Lung (tissue), 12 donors: ENCODE results near the gene TUBGCP5. TPM values are rescaled to one million over a fixed set of nuclear protein-coding genes. Genes with fewer than 3 reads are reported as not detected.

Source experiments
- ATAC-seq: fragments of 200-7000 bp; cut with Tn5 transposase; one replicate; pipeline ENCODE4 v1.9.1; 2020; ENCODE audit warnings: moderate number of reproducible peaks; ENCODE audit not compliant: insufficient read depth, low FRiP score
- DNase-seq, 3 donors: peaks; one replicate each; pipeline ENCODE4 v3.0.0-alpha.2; 2013 to 2017
- H3K27ac ChIP-seq, 2 donors: one replicate each; pipeline ENCODE4 v1.5.1; 2013; ENCODE audit warnings: mild to moderate bottlenecking in 2 of 2, moderate library complexity in 2 of 2, control low read depth in 1 of 2, inconsistent platforms in 1 of 2, low read depth in 1 of 2, low read length in 1 of 2
- H3K27me3 ChIP-seq, 3 donors: one replicate each; pipeline ENCODE4 v1.5.1; 2013; ENCODE audit warnings: low read length in 2 of 3; ENCODE audit not compliant: control insufficient read depth in 3 of 3, insufficient read depth in 3 of 3
- H3K36me3 ChIP-seq, 4 donors: one replicate each; pipeline ENCODE4 v1.5.1; 2013; ENCODE audit warnings: low read length in 4 of 4, mild to moderate bottlenecking in 1 of 4, moderate library complexity in 1 of 4; ENCODE audit not compliant: control insufficient read depth in 4 of 4, insufficient read depth in 4 of 4
- H3K4me1 ChIP-seq, 5 donors: one replicate each; pipeline ENCODE4 v1.5.1; 2013; ENCODE audit warnings: low read length in 5 of 5, mild to moderate bottlenecking in 2 of 5, moderate library complexity in 1 of 5; ENCODE audit not compliant: control insufficient read depth in 5 of 5, insufficient read depth in 5 of 5
- H3K4me3 ChIP-seq: one replicate; pipeline ENCODE4 v1.5.1; 2013; ENCODE audit warnings: mild to moderate bottlenecking, control low read depth, moderate library complexity
- H3K9ac ChIP-seq, 2 donors: one replicate each; pipeline ENCODE4 v1.5.1; 2013; ENCODE audit warnings: low read length in 2 of 2, control low read depth in 1 of 2; ENCODE audit not compliant: insufficient read depth in 1 of 2
- H3K9me3 ChIP-seq, 4 donors: one replicate each; pipeline ENCODE4 v1.5.1; 2013; ENCODE audit warnings: low read length in 3 of 4, mild to moderate bottlenecking in 1 of 4, moderate library complexity in 1 of 4; ENCODE audit not compliant: control insufficient read depth in 4 of 4, insufficient read depth in 3 of 4
- WGBS, 2 donors: extraction: QIAGEN DNeasy Blood & Tissue Kit; methylation state at CpG; one replicate each; pipeline ENCODE4 v1.1.7; 2013; 5-methylcytosine and 5-hydroxymethylcytosine counted together
- polyA plus RNA-seq, 2 donors: library from polyadenylated mRNA; stranded (reverse); fragments of 200-250 nt; gene quantifications; one replicate each; pipeline ENCODE4 v1.2.1, GENCODE V29; 2013
- total RNA-seq, 2 donors: library from RNA; depleted of rRNA in 1 of 2; stranded (reverse); fragments of >200 nt in 1 of 2; gene quantifications; one replicate each; pipeline ENCODE4 v1.2.1, GENCODE V29; 2014 to 2021
- TF ChIP-seq, protein P1 (sequence below): IDR thresholded peaks from 2 replicates; pipeline ENCODE4 v1.5.1; 2012; ENCODE audit warnings: mild to moderate bottlenecking; ENCODE audit errors: control extremely low read depth, extremely low read depth
- donor health status: control.
- donor health status: control.
- donor health status: Bipolar disorder and iron deficiency.
- donor health status: healthy.
- donor health status: DM: yes; HTN: yes; CAD: no.

TUBGCP5 gene
- total and polyA plus RNA-seq, 4 donors = 6.2 to 34.7 (median 11.8) TPM

GRCh38 chr15:22995795-22996194 lies 43.6 kb downstream of the TUBGCP5 start:
- Histone ChIP-seq H3K9ac (no peak overlapping the region), H3K9me3 (no peaks in the 10 kb centered on the region), H3K27me3 (no peaks in the 10 kb centered on the region), H3K36me3 (peaks cover 4 to 17% (median 15%) of the 10 kb centered on the region in 4 donors), H3K4me3 (no peak overlapping the region), H3K27ac (no peak overlapping the region), H3K4me1 (no peaks in the 10 kb centered on the region)
- TF ChIP-seq, protein P1, sequence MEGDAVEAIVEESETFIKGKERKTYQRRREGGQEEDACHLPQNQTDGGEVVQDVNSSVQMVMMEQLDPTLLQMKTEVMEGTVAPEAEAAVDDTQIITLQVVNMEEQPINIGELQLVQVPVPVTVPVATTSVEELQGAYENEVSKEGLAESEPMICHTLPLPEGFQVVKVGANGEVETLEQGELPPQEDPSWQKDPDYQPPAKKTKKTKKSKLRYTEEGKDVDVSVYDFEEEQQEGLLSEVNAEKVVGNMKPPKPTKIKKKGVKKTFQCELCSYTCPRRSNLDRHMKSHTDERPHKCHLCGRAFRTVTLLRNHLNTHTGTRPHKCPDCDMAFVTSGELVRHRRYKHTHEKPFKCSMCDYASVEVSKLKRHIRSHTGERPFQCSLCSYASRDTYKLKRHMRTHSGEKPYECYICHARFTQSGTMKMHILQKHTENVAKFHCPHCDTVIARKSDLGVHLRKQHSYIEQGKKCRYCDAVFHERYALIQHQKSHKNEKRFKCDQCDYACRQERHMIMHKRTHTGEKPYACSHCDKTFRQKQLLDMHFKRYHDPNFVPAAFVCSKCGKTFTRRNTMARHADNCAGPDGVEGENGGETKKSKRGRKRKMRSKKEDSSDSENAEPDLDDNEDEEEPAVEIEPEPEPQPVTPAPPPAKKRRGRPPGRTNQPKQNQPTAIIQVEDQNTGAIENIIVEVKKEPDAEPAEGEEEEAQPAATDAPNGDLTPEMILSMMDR = no peak
- no peak for DNase-seq
- no peak for ATAC-seq
- 92 to 93% methylated on average over 7 of the region's 7 CpGs for WGBS, 2 donors

DNA sequence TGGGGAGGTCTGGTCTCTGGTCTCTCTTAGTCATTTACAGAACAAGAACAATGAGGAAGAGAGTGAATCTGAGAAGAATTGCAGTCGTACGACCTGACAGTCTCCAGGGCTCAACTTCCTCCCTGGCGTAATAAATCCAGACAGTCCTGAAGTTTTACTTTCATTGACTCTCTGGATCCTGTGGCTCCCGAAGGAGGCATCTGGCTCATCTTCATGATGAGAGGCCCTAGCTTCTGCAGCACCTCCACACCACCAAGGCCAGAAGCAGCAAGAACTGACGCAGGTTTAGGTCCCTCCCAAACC lies 47.4 kb downstream of the TUBGCP5 start:
- 52 to 67% methylated on average over 5 of the region's 5 CpGs for WGBS, 2 donors
- ATAC-seq (no peak), DNase-seq (no peak)
- Histone ChIP-seq H3K9ac (no peak overlapping the region), H3K4me3 (no peak overlapping the region), H3K36me3 (peaks cover 4 to 10% (median 7%) of the 10 kb centered on the region in 4 donors), H3K4me1 (peaks cover 0 to 2% (median 0%) of the 10 kb centered on the region in 5 donors), H3K27ac (no peak overlapping the region), H3K27me3 (no peaks in the 10 kb centered on the region), H3K9me3 (no peaks in the 10 kb centered on the region)
- TF ChIP-seq, protein P1 = no peak

- DNase-seq = peak in 1 of 3 donors; percentile 18
- H3K27me3 ChIP-seq = no peaks in the 10 kb centered on the region
- H3K9me3 ChIP-seq = no peaks in the 10 kb centered on the region
- H3K4me3 ChIP-seq = no peak overlapping the region
- TF ChIP-seq, protein P1 = no peak
- peak overlapping the region in 1 of 2 donors; percentile 28 for H3K27ac ChIP-seq
- H3K36me3 ChIP-seq = peaks cover 4 to 6% (median 5%) of the 10 kb centered on the region in 4 donors
- no peak for ATAC-seq
- H3K4me1 ChIP-seq = peaks cover 0 to 2% (median 0%) of the 10 kb centered on the region in 5 donors
- no peak overlapping the region for H3K9ac ChIP-seq
- 75 to 76% methylated on average over 7 of the region's 7 CpGs for WGBS, 2 donors
Observed at GRCh38 chr15:22989576-22990477, 49.5 kb downstream of the TUBGCP5 start.
